Fibroblast of lung (primary cell): ENCODE measurements around the gene RTN4IP1. TPM values are rescaled to one million over a fixed set of nuclear protein-coding genes. Genes with fewer than 3 reads are reported as not detected.

Experiments used
- DNase-seq, 2 donors: peaks; one replicate each; pipeline versions ENCODE4 v3.0.0 to v3.0.0-alpha.2; 2010; ENCODE audit warnings: low read depth in 2 of 2
- H2AFZ ChIP-seq: 2 replicates; pipeline ENCODE4 v1.5.1; 2012; ENCODE audit warnings: low read length, control low read depth, inconsistent platforms
- H3K27ac ChIP-seq: 2 replicates; pipeline ENCODE4 v1.5.1; 2011; ENCODE audit warnings: low read length, control low read depth; ENCODE audit not compliant: insufficient read depth
- H3K27me3 ChIP-seq: 2 replicates; pipeline ENCODE4 v1.5.1; 2011; ENCODE audit warnings: mild to moderate bottlenecking, low read length; ENCODE audit not compliant: control insufficient read depth, insufficient read depth
- H3K36me3 ChIP-seq: 2 replicates; pipeline ENCODE4 v1.5.1; 2011; ENCODE audit warnings: low read length; ENCODE audit not compliant: control insufficient read depth, insufficient read depth
- H3K4me1 ChIP-seq: 2 replicates; pipeline ENCODE4 v1.5.1; 2011; ENCODE audit warnings: low read length; ENCODE audit not compliant: control insufficient read depth, insufficient read depth; ENCODE audit errors: extremely low read depth
- H3K4me2 ChIP-seq: 2 replicates; pipeline ENCODE4 v1.5.1; 2011; ENCODE audit warnings: low read length, control low read depth; ENCODE audit not compliant: insufficient read depth; ENCODE audit errors: extremely low read depth
- H3K4me3 ChIP-seq, 4 experiments: fragments of 200-600 bp in 1 of 4; sonication (generic) in 1 of 4; replicated peaks in 1 of 4; 2 replicates each; pipeline ENCODE4 v1.5.1; 2011 to 2016; ENCODE audit warnings: low read length in 4 of 4, low read depth in 3 of 4, mild to moderate bottlenecking in 3 of 4, control low read depth in 2 of 4, inconsistent platforms in 1 of 4, mixed read lengths in 1 of 4; ENCODE audit not compliant: insufficient read depth in 1 of 4; ENCODE audit errors: control extremely low read depth in 1 of 4
- H3K79me2 ChIP-seq: 2 replicates; pipeline ENCODE4 v1.5.1; 2012; ENCODE audit warnings: mild to moderate bottlenecking, low read length, inconsistent platforms; ENCODE audit not compliant: control insufficient read depth, insufficient read depth
- H3K9ac ChIP-seq: 2 replicates; pipeline ENCODE4 v1.5.1; 2011; ENCODE audit warnings: mild to moderate bottlenecking, low read length, control low read depth; ENCODE audit not compliant: insufficient read depth
- H3K9me3 ChIP-seq: 2 replicates; pipeline ENCODE4 v1.5.1; 2012; ENCODE audit warnings: low read depth, low read length; ENCODE audit not compliant: control insufficient read depth, insufficient read depth
- H4K20me1 ChIP-seq: 2 replicates; pipeline ENCODE4 v1.5.1; 2011; ENCODE audit warnings: low read length; ENCODE audit not compliant: control insufficient read depth, insufficient read depth; ENCODE audit errors: extremely low read depth
- CTCF ChIP-seq, 2 donors: IDR thresholded peaks in 1 of 2; conservative IDR thresholded peaks in 1 of 2; 1 replicate in 1 of 2; 2 replicates in 1 of 2; pipeline ENCODE4 v1.5.1; 2011 to 2012; ENCODE audit warnings: low read length in 2 of 2, control low read depth in 1 of 2, inconsistent platforms in 1 of 2, low read depth in 1 of 2, mild to moderate bottlenecking in 1 of 2
- EZH2 ChIP-seq: IDR thresholded peaks from 2 replicates; pipeline ENCODE4 v1.5.1; 2012; ENCODE audit warnings: low read length, control low read depth, mild to moderate bottlenecking; ENCODE audit errors: missing control alignments
- polyA plus RNA-seq, 2 donors: library from polyadenylated mRNA; depleted of rRNA in 1 of 2; stranded (reverse) in 1 of 2; unstranded in 1 of 2; fragments of >200 nt; gene quantifications; 2 replicates each; pipeline ENCODE4 v1.2.1, GENCODE V29; 2011 to 2012; ENCODE audit warnings: missing spikeins in 1 of 2
- total RNA-seq: library from RNA; depleted of rRNA; stranded (reverse); fragments of >200 nt; gene quantifications from 2 replicates; pipeline ENCODE4 v1.2.1, GENCODE V29; 2014

Gene RTN4IP1
- total and polyA plus RNA-seq, 2 donors (not counting 1 experiment from before 2014, with no cell fraction given), result 8.4 to 9.2 TPM

GRCh38 chr6:106671651-106672050 lies 42.4 kb upstream of the RTN4IP1 start:
- H3K4me1 ChIP-seq, result no peaks in the 10 kb centered on the region
- no peak overlapping the region for H2AFZ ChIP-seq
- DNase-seq, result no peak
- H3K4me3 ChIP-seq, result no peak overlapping the region
- no peaks in the 10 kb centered on the region for H3K36me3 ChIP-seq
- no peaks in the 10 kb centered on the region for H4K20me1 ChIP-seq
- H3K9ac ChIP-seq, result no peak overlapping the region
- H3K27me3 ChIP-seq, result no peaks in the 10 kb centered on the region
- no peak overlapping the region for H3K4me2 ChIP-seq
- TF ChIP-seq EZH2 (no peak), CTCF (conservative IDR thresholded peaks at IDR 0.05 in 1 of 2, IDR thresholded peaks at IDR 0.05 in 1 of 2; ENCODE audit: low read depth in 1 of 2, low read length in 2 of 2) (no peak)
- no peaks in the 10 kb centered on the region for H3K79me2 ChIP-seq
- no peak overlapping the region for H3K27ac ChIP-seq
- no peaks in the 10 kb centered on the region for H3K9me3 ChIP-seq

GRCh38 chr6:106670236-106670635 lies 40.9 kb upstream of the RTN4IP1 start:
- H3K79me2 ChIP-seq, result no peaks in the 10 kb centered on the region
- H3K27me3 ChIP-seq, result no peaks in the 10 kb centered on the region
- H4K20me1 ChIP-seq, result no peaks in the 10 kb centered on the region
- H3K9ac ChIP-seq, result no peak overlapping the region
- no peak overlapping the region for H3K27ac ChIP-seq
- DNase-seq, result no peak
- no peaks in the 10 kb centered on the region for H3K36me3 ChIP-seq
- no peak overlapping the region for H3K4me2 ChIP-seq
- TF ChIP-seq EZH2 (no peak), CTCF (conservative IDR thresholded peaks at IDR 0.05 in 1 of 2, IDR thresholded peaks at IDR 0.05 in 1 of 2; ENCODE audit: low read depth in 1 of 2, low read length in 2 of 2) (no peak)
- H3K4me1 ChIP-seq, result no peaks in the 10 kb centered on the region
- no peak overlapping the region for H3K4me3 ChIP-seq
- no peaks in the 10 kb centered on the region for H3K9me3 ChIP-seq
- no peak overlapping the region for H2AFZ ChIP-seq

GRCh38 chr6:106667022-106667402 lies 37.7 kb upstream of the RTN4IP1 start:
- TF ChIP-seq EZH2 (no peak), CTCF (conservative IDR thresholded peaks at IDR 0.05 in 1 of 2, IDR thresholded peaks at IDR 0.05 in 1 of 2; ENCODE audit: low read depth in 1 of 2, low read length in 2 of 2) (no peak)
- no peaks in the 10 kb centered on the region for H3K9me3 ChIP-seq
- H3K36me3 ChIP-seq, result no peaks in the 10 kb centered on the region
- DNase-seq, result no peak
- no peak overlapping the region for H3K9ac ChIP-seq
- H3K4me3 ChIP-seq, result no peak overlapping the region
- no peaks in the 10 kb centered on the region for H3K79me2 ChIP-seq
- no peaks in the 10 kb centered on the region for H3K4me1 ChIP-seq
- H4K20me1 ChIP-seq, result no peaks in the 10 kb centered on the region
- no peak overlapping the region for H2AFZ ChIP-seq
- no peak overlapping the region for H3K4me2 ChIP-seq
- H3K27me3 ChIP-seq, result no peaks in the 10 kb centered on the region
- H3K27ac ChIP-seq, result no peak overlapping the region
